Measurements from ENCODE around the gene LRMDA.

DNA sequence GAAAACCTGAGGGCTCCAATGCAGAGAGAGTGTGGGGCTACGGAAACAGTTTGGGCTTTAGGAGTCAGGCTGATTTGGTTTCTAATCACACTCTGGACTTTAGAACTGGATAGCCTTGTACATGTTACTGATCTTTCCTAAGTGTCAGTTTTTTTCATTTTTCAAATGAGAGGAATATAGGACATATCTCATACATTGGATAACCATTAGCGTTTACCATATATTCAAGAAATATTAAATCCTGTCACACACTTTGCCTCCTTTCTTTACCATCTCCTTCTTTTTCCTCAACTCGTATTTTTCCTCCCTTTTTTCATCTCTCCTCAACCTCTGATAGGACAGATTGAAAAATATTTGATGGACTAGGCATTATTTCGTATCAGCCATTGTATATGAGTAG is 885.7 kb downstream of the LRMDA start:
- TF ChIP-seq, protein P1, sequence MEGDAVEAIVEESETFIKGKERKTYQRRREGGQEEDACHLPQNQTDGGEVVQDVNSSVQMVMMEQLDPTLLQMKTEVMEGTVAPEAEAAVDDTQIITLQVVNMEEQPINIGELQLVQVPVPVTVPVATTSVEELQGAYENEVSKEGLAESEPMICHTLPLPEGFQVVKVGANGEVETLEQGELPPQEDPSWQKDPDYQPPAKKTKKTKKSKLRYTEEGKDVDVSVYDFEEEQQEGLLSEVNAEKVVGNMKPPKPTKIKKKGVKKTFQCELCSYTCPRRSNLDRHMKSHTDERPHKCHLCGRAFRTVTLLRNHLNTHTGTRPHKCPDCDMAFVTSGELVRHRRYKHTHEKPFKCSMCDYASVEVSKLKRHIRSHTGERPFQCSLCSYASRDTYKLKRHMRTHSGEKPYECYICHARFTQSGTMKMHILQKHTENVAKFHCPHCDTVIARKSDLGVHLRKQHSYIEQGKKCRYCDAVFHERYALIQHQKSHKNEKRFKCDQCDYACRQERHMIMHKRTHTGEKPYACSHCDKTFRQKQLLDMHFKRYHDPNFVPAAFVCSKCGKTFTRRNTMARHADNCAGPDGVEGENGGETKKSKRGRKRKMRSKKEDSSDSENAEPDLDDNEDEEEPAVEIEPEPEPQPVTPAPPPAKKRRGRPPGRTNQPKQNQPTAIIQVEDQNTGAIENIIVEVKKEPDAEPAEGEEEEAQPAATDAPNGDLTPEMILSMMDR (IDR thresholded peaks at IDR 0.05): no peak
- TF ChIP-seq POLR2A (IDR thresholded peaks at IDR 0.05): no peak

Measured in adrenal gland (tissue), 5 donors.